Right lobe of liver (tissue), 6 donors: ENCODE data around the gene EPHB1. TPM values are rescaled to one million over a fixed set of nuclear protein-coding genes. Genes with fewer than 3 reads are reported as not detected.

Source experiments
- ATAC-seq, 4 donors: fragments of 200-7000 bp; cut with Tn5 transposase; one replicate each; pipeline ENCODE4 v1.9.1; 2020; ENCODE audit warnings: mild to moderate bottlenecking in 4 of 4, moderate library complexity in 4 of 4
- DNase-seq, 3 donors: peaks; one replicate each; pipeline ENCODE4 v3.0.0-alpha.2; 2020
- H3K27ac ChIP-seq, 3 donors: fragments of 200-600 bp; one replicate each; pipeline ENCODE4 v1.8.0; 2022
- H3K27me3 ChIP-seq, 2 donors: fragments of 200-600 bp; one replicate each; pipeline ENCODE4 v1.8.0; 2022
- H3K36me3 ChIP-seq, 4 donors: fragments of 200-600 bp; sonication (generic) in 1 of 4; one replicate each; pipeline versions ENCODE4 v1.5.1 to v1.8.0; 2017 to 2022; ENCODE audit warnings: control low read depth in 1 of 4
- H3K4me1 ChIP-seq, 4 donors: fragments of 200-600 bp; sonication (generic) in 1 of 4; one replicate each; pipeline versions ENCODE4 v1.5.1 to v1.8.0; 2017 to 2022; ENCODE audit warnings: control low read depth in 1 of 4
- H3K4me3 ChIP-seq, 3 donors: fragments of 200-600 bp; one replicate each; pipeline ENCODE4 v1.8.0; 2022
- H3K9me3 ChIP-seq, 4 donors: fragments of 200-600 bp; sonication (generic) in 1 of 4; one replicate each; pipeline versions ENCODE4 v1.5.1 to v1.8.0; 2017 to 2022; ENCODE audit warnings: control low read depth in 1 of 4
- CTCF ChIP-seq, 4 donors: fragments of 200-600 bp in 3 of 4; fragments of 450-650 bp in 1 of 4; IDR thresholded peaks; one replicate each; pipeline versions ENCODE4 v1.5.1 to v1.8.0; 2016 to 2022; ENCODE audit warnings: antibody characterized with exemption in 4 of 4, mild to moderate bottlenecking in 2 of 4
- POLR2A ChIP-seq: fragments of 450-650 bp; IDR thresholded peaks from one replicate; pipeline ENCODE4 v1.6.1; 2017; ENCODE audit warnings: antibody characterized with exemption, mild to moderate bottlenecking
- WGBS: methylation state at CpG from one replicate; pipeline ENCODE4 v1.1.6; 2018; ENCODE audit warnings: low coverage, low lambda C conversion rate; ENCODE audit not compliant: insufficient coverage; ENCODE audit errors: missing lambda C conversion rate; 5-methylcytosine and 5-hydroxymethylcytosine counted together
- intact Hi-C, 2 donors: fragments of 100-400 bp; cut with DNase I; formaldehyde crosslinking; loops; one replicate each; pipeline versions ENCODE4 v1.11.2 to v1.14.1; 2022
- total RNA-seq, 6 experiments: library from RNA; depleted of rRNA in 2 of 6; stranded (reverse); fragments of >200 nt in 2 of 6; fragmentation: NEBNext Ultra II Directional in 3 of 6; extraction: Animal tissue kit (Norgen Biotek cat#: 25700) in 3 of 6; gene quantifications; one replicate each; pipeline versions ENCODE4 v1.1.0 to v1.2.4, GENCODE V29; 2016 to 2023
- donor health status: DM: no; HTN: yes; CAD: no.
- donor health status: DM: no; HTN: no; CAD: no.
- donor health status: DM: no; HTN: no; CAD: no.
- donor health status: DM: no; HTN: yes; CAD: no.
- donor health status: DM: no; HTN: yes; CAD: no.

EPHB1 gene
- total RNA-seq, 6 experiments from 2014 or later, result 0.63 to 10.9 (median 1.8) TPM

GRCh38 chr3:135235541-135235940 lies 440.5 kb downstream of the EPHB1 start:
- Histone ChIP-seq H3K36me3 (no peaks in the 10 kb centered on the region), H3K27me3 (no peaks in the 10 kb centered on the region), H3K4me3 (no peak overlapping the region), H3K9me3 (no peaks in the 10 kb centered on the region), H3K27ac (no peak overlapping the region), H3K4me1 (no peaks in the 10 kb centered on the region)
- DNase-seq, result no peak
- intact Hi-C loops, result no loop called here
- no peak for ATAC-seq
- TF ChIP-seq CTCF (IDR thresholded peaks at IDR 0.05), result no peak
- TF ChIP-seq POLR2A, result no peak
- 80% methylated on average over 5 of the region's 5 CpGs for WGBS

GRCh38 chr3:135237371-135238143 lies 442.5 kb downstream of the EPHB1 start:
- DNase-seq, result no peak

GRCh38 chr3:135238236-135238830 lies 443.3 kb downstream of the EPHB1 start:
- no CpG with 5 or more reads among the region's 4 CpGs for WGBS

More at GRCh38 chr3:135237371-135238143, 442.5 kb downstream of the EPHB1 start:
- Histone ChIP-seq H3K36me3 (no peaks in the 10 kb centered on the region), H3K27me3 (no peaks in the 10 kb centered on the region), H3K4me3 (no peak overlapping the region), H3K9me3 (no peaks in the 10 kb centered on the region), H3K27ac (no peak overlapping the region), H3K4me1 (no peaks in the 10 kb centered on the region)
- intact Hi-C loops, result no loop called here
- no peak for TF ChIP-seq POLR2A
- no peak for TF ChIP-seq CTCF (IDR thresholded peaks at IDR 0.05)
- ATAC-seq, result no peak
- WGBS, result 59% methylated on average over 2 of the region's 3 CpGs

GRCh38 chr3:135238871-135239614 lies 444.0 kb downstream of the EPHB1 start:
- no peak overlapping the region for H3K4me3 ChIP-seq
- no peak overlapping the region for H3K27ac ChIP-seq
- H3K36me3 ChIP-seq, result no peaks in the 10 kb centered on the region
- DNase-seq (no peak), ATAC-seq (no peak)
- H3K4me1 ChIP-seq, result no peaks in the 10 kb centered on the region
- intact Hi-C loops, result no loop called here
- no peaks in the 10 kb centered on the region for H3K9me3 ChIP-seq
- 53% methylated on average over 6 of the region's 6 CpGs for WGBS
- H3K27me3 ChIP-seq, result no peaks in the 10 kb centered on the region
- no peak for TF ChIP-seq POLR2A
- TF ChIP-seq CTCF (IDR thresholded peaks at IDR 0.05), result no peak

More at GRCh38 chr3:135238236-135238830, 443.3 kb downstream of the EPHB1 start:
- no peak for TF ChIP-seq POLR2A
- no peak for TF ChIP-seq CTCF (IDR thresholded peaks at IDR 0.05)
- Histone ChIP-seq H3K27me3 (no peaks in the 10 kb centered on the region), H3K4me1 (no peaks in the 10 kb centered on the region), H3K27ac (no peak overlapping the region), H3K36me3 (no peaks in the 10 kb centered on the region), H3K9me3 (no peaks in the 10 kb centered on the region), H3K4me3 (no peak overlapping the region)
- DNase-seq, result no peak
- intact Hi-C loops, result no loop called here
- ATAC-seq, result no peak
